ENCODE measurements around the gene ACBD6. TPM values are rescaled to one million over a fixed set of nuclear protein-coding genes. Genes with fewer than 3 reads are reported as not detected.

The ACBD6 gene
- total RNA-seq, 1 donor = 54.0 TPM

DNA sequence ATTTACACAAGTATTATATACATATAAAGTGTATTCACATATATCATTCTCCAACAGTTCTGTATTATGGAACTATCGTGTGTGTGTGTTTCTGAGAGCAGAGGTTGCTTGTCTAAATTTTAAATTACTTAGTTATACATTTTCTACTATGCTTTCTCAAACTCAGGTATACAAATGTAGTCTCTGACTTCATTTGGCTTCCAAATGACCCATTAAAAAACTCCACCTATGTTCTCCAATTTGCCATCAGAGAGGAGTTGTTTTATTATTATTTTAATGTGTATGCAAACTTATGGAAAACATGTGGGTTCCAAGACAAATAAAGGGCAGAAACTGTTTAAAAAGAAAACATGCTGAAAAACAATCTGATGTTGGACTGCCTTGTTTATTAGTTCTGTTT lies 131.8 kb downstream of the ACBD6 start:
- no peak for DNase-seq (ENCODE audit: low read depth)
- H3K4me3 ChIP-seq (ENCODE audit: low read depth, low read length) = no peak overlapping the region
- no peak for TF ChIP-seq CTCF (IDR thresholded peaks at IDR 0.05; ENCODE audit: insufficient read depth, low read length)

GRCh38 chr1:180370188-180370587 lies 132.2 kb downstream of the ACBD6 start:
- TF ChIP-seq CTCF (IDR thresholded peaks at IDR 0.05; ENCODE audit: insufficient read depth, low read length) = no peak
- no peak for DNase-seq (ENCODE audit: low read depth)
- H3K4me3 ChIP-seq (ENCODE audit: low read depth, low read length) = no peak overlapping the region

GRCh38 chr1:180369061-180369460 lies 133.3 kb downstream of the ACBD6 start:
- no peak for DNase-seq (ENCODE audit: low read depth)
- no peak overlapping the region for H3K4me3 ChIP-seq (ENCODE audit: low read depth, low read length)
- no peak for TF ChIP-seq CTCF (IDR thresholded peaks at IDR 0.05; ENCODE audit: insufficient read depth, low read length)

DNA sequence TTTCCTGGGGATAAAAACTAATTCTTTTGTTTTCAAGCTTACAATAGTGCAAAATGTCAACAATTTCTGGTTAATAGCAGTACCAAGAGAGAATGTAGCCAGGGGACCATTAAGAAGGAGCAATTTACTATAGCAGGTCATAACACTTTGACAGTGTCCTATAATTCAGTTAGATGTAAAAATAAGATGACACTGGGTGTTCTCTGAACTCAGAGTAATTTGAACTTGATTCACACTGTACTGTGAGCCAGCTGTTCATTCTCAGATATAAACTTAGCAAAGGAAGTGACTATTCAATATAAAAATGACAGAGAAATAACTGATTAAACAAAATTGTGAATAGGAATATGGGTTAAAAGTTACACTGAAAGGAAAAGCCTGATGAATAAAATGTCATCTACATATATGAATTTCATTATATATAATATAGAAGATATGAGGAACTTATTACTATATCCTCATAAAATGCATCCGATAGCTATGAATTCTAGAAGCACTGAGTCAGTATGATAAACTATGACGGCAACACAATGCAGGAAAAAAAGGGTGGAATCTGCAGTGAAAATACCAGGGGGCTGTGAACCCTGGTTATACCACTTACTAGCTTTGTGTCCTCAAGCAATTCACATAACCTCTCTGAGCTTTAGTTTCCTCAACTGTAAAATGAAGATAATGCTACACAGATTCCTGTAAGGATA lies 135.9 kb downstream of the ACBD6 start:
- DNase-seq (ENCODE audit: low read depth) = peak; percentile 33
- H3K4me3 ChIP-seq (ENCODE audit: low read depth, low read length) = no peak overlapping the region
- TF ChIP-seq CTCF (IDR thresholded peaks at IDR 0.05; ENCODE audit: insufficient read depth, low read length) = no peak

GRCh38 chr1:180365039-180365438 lies 137.3 kb downstream of the ACBD6 start:
- TF ChIP-seq CTCF (IDR thresholded peaks at IDR 0.05; ENCODE audit: insufficient read depth, low read length) = no peak

GRCh38 chr1:180363246-180363995 lies 139.0 kb downstream of the ACBD6 start:
- H3K4me3 ChIP-seq (ENCODE audit: low read depth, low read length) = no peak overlapping the region
- TF ChIP-seq CTCF (IDR thresholded peaks at IDR 0.05; ENCODE audit: insufficient read depth, low read length) = no peak
- DNase-seq (ENCODE audit: low read depth) = no peak

More at GRCh38 chr1:180365039-180365438, 137.3 kb downstream of the ACBD6 start:
- H3K4me3 ChIP-seq (ENCODE audit: low read depth, low read length) = no peak overlapping the region
- no peak for DNase-seq (ENCODE audit: low read depth)
